Measurements from ENCODE around the gene POFUT1.
"Not testable (repeated sequence)": the region's sequence is repeated elsewhere in the genome, so short reads cannot be mapped to it uniquely, and the experiment has no call there.

POFUT1 gene

GRCh38 chr20:32189691-32190615 is 17.7 kb upstream of the POFUT1 start:
- DNase-seq (ENCODE audit: low read depth), result peak; percentile 36

GRCh38 chr20:32190616-32191415 is 16.9 kb upstream of the POFUT1 start:
- DNase-seq (ENCODE audit: low read depth), result no peak

GRCh38 chr20:32191422-32191821 is 16.3 kb upstream of the POFUT1 start:
- no peak for DNase-seq (ENCODE audit: low read depth)

GRCh38 chr20:32191873-32192272 is 15.8 kb upstream of the POFUT1 start:
- DNase-seq (ENCODE audit: low read depth), result no peak

- no peak for DNase-seq (ENCODE audit: low read depth)
These were observed 15.0 kb upstream of the POFUT1 start for GRCh38 chr20:32192698-32193097.

- not testable (repeated sequence) for DNase-seq (ENCODE audit: low read depth)
These were observed 14.3 kb upstream of the POFUT1 start for GRCh38 chr20:32193336-32193735.

GRCh38 chr20:32193996-32194395 is 13.7 kb upstream of the POFUT1 start:
- no peak for DNase-seq (ENCODE audit: low read depth)

GRCh38 chr20:32195581-32195980 is 12.1 kb upstream of the POFUT1 start:
- no peak for DNase-seq (ENCODE audit: low read depth)

- DNase-seq (ENCODE audit: low read depth), result not testable (repeated sequence)
These were observed 11.1 kb upstream of the POFUT1 start for GRCh38 chr20:32196613-32197012.

- not testable (repeated sequence) for DNase-seq (ENCODE audit: low read depth)
These were observed 10.5 kb upstream of the POFUT1 start for GRCh38 chr20:32197136-32197535.

- no peak for DNase-seq (ENCODE audit: low read depth)
These were observed 8.7 kb upstream of the POFUT1 start for GRCh38 chr20:32199006-32199405.

GRCh38 chr20:32201296-32201976 is 6.2 kb upstream of the POFUT1 start:
- DNase-seq (ENCODE audit: low read depth), result no peak

- peak; percentile 53 for DNase-seq (ENCODE audit: low read depth)
These were observed 5.7 kb upstream of the POFUT1 start for GRCh38 chr20:32201977-32202363.

GRCh38 chr20:32203356-32204204 is 4.1 kb upstream of the POFUT1 start:
- no peak for DNase-seq (ENCODE audit: low read depth)

GRCh38 chr20:32204205-32205109 is 3.2 kb upstream of the POFUT1 start:
- DNase-seq (ENCODE audit: low read depth), result no peak

- peak; percentile 34 for DNase-seq (ENCODE audit: low read depth)
These were observed 2.4 kb upstream of the POFUT1 start for GRCh38 chr20:32205110-32205842.

- DNase-seq (ENCODE audit: low read depth), result no peak
These were observed 1.6 kb upstream of the POFUT1 start for GRCh38 chr20:32205843-32206759.

- no peak for DNase-seq (ENCODE audit: low read depth)
These were observed 687 bp upstream of the POFUT1 start for GRCh38 chr20:32206760-32207625.
